HG02798 (cell line): ENCODE data around the gene ANGPTL8.

Experiments used
- ATAC-seq: cut with Tn5 transposase; IDR thresholded peaks from one replicate; pipeline ENCODE4 v1.9.1; 2021; ENCODE audit warnings: mild to moderate bottlenecking; ENCODE audit not compliant: unreplicated experiment, poor library complexity

Gene ANGPTL8

DNA sequence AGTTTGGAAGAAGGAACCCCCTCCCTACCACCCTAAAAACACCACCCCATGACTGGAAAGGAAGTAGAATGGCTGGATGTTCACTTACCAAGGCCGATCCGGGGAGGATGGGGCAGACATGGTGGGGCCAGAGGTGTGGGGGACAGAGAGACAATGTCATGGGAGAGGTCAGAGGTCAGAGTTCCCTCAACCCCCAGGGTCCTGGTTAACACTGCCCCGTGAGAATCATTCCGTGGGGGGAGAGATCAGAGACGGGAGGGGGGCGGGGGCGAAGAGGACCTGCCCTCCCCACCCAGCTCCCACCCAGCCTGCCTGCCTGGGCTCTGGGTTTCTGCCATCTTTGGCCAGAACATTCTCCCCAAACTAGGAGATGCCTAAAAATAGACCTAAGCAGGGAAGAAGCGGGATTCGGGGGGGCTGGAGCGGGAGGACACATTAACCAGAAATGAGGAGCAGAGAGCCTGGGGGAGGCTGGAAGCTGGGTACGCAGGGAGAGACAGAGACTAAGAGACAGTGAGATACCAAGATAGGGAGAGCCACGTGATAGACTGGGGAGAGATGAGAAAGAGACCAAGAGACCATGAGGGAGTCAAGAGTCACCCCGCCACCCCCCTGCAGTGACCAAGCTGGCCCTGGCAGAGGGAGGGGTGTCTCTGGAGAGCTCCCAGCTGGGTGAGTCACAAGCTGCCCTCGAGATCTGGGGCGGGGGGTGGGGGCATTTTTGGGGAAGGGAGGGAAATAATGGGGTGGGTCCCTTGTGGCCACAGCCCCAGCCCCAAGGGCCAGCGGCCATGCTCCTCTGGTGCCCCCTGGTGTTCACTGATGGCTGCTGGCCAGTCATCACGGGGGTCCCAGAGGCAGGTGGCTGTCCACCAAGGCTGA, 36.0 kb upstream of the ANGPTL8 start:
- no peak for ATAC-seq

DNA sequence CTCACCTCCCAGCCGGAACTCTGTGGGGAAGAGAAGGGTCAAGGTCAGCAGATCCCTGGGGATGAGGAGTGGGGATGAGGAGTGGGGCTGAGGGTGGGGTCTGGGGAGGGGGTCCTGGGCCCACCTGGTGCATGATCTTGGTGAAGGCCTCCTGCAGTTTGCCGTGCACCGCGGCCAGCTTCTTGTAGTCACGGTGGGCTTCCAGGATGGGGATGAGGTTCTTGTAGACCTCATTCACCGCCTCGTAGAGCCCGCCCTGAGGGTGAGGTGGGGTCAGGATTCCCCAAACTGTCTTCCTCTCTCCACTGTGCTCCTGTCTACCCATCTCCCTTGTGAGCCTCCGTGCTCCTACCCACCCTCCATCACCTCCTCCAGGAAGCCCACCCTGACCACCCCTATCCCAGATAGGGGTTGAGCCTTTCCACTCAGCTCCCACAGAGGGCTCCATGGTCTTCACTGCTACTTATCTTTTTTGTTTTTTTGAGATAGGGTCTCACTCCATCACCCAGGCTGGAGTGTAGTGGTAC, 35.3 kb upstream of the ANGPTL8 start:
- ATAC-seq = no peak

DNA sequence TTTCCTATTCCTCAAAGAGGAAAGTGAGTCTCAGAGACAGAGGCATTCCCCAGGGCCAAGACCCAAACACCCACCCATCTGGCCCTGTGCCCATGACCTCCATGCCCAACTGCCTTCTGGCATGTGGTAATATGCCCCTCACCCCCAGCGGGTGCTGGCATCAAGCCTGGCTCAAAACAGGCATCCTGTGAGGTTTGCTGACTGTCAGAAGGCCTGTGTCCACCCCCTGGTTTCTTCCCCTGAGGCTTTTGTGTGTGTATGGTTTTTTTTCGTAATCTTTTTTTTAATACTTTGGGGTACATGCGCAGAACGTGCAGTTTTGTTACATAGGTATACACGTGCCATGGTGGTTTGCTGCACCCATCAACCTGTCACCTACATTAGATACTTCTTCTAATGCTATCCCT, 34.5 kb upstream of the ANGPTL8 start:
- ATAC-seq = no peak

DNA sequence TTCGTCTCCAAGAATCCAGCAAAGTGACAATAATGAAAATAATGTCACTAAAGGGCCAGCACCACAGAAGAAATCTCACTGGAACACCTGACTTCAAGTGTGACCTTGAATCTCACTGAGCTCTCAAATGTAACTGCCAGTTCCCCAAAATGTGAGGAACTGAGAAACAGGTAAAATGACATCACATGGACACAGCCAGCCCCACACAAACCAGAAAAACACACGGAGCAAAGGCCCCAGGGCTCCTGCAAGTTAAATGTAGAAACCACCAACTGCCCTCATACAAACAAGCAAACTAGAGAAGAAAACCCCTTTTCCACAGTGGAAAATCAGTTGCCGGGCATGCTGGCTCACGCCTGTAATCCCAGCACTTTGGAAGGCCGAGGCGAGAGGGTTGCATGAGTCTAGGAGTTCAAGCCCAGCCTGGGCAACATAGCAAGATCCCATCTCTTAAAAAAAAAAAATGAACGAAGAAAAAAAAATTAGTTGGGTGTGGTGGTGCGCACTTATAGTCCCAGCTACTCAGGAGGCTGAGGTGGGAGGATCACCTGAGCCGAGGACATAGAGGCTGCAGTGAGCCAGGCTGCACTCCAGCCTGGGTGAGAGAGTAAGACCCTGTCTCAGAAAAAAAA, 33.4 kb upstream of the ANGPTL8 start:
- ATAC-seq = no peak

DNA sequence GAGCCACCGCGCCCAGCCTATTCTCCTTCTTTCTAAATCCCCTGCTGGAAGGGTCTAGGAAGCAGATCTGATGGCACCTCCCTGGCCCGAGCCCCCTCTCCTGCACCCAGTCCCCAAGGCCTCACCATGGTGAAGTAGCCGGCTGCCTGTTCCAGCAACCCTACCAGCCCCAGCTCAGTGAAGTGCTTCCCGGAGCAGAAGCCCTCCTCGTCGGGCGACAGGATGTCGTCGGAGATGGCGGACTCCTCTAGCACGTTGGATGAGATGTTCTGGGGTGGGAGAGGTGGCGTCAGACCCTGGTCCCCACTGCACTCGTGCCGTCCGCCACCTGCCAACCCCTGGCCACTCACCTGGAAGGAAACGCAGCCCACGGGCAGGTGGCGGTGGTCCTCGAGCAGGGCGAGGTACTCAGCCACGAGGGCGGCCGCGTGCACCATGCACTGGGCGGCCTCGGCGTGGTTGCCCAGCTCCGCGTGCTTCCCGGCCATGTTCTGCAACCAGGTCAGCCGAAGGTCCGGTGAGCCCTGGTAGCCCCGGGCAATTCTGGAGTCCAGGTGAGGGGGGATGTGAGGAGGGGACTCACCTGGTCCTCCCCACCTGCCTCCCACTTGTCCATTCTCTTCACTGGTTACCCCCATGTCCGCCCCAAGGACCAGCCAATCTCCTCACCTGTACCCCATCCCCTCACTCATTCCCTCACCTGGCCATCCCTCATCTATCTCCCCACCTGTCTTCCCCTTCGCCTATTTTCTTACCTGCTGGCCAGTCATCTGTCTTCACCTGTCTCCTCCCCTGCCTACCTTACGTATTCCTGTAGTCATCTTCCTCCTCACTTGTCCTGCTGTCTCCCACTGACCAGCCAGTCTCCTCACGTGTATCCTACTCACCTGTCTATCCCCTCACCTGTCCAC, 30.6 kb upstream of the ANGPTL8 start:
- ATAC-seq = no peak

DNA sequence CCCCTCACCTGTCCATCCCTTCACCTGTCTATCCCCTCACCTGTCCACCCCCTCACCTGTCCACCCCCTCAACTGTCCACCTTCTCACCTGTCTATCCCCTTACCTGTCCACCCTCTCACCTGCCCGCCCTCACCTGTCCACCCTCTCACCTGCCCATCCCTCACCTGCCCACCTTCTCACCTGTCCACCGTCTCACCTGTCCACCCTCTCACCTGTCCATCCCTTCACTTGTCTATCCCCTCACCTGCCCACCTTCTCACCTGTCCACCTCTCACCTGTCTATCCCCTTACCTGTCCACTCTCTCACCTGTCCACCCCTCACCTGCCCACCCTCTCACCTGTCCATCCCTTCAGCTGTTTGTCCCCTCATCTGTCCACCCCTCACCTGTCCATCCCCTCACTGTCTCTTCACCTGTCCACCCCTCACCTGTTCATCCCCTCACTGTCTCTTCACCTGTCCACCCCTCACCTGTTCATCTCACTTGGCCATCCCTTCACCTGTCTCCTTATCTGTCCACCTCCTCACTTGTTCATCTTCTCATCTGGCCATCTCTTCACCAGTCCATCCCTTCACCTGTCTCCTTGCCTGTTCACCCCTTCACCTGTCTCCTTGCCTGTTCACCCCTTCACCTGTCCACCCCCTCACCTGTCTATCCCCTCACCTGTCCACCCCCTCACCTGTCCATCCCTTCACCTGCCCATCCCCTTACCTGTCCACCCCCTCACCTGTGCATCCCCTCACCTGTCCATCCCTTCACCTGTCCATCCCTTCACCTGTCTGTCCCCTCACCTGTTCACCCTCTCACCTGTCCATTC, 29.4 kb upstream of the ANGPTL8 start:
- no peak for ATAC-seq

DNA sequence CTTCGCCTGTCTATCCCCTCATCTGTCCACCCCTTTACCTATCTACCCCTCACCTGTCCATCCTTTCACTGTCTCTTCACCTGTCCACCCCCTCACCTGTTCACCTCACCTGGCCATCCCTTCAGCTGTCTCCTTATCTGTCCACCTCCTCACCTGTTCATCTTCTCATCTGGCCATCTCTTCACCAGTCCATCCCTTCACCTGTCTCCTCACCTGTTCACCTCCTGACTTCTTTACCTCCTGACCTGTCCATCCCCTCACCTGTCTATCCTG, 28.8 kb upstream of the ANGPTL8 start:
- ATAC-seq = no peak

DNA sequence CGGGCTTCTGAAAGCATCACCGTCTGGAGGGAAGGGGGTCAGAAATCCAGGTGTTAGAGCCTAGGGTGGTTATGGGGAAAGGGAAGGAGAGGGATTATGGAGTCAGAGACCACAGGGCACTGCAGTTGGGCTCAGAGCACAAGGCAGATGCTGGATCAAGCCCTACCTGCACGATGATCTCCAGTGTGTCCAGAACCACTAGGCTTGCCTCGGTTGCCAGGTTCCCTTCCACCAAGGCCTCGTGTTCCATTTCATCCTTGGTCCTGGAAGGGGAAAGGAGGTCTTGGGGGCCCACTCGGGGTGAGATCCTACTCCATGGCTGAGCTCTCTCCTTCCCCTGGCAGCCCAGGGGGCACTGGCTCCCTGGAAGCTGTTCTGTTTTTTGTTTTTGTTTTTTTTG, 25.0 kb upstream of the ANGPTL8 start:
- no peak for ATAC-seq

DNA sequence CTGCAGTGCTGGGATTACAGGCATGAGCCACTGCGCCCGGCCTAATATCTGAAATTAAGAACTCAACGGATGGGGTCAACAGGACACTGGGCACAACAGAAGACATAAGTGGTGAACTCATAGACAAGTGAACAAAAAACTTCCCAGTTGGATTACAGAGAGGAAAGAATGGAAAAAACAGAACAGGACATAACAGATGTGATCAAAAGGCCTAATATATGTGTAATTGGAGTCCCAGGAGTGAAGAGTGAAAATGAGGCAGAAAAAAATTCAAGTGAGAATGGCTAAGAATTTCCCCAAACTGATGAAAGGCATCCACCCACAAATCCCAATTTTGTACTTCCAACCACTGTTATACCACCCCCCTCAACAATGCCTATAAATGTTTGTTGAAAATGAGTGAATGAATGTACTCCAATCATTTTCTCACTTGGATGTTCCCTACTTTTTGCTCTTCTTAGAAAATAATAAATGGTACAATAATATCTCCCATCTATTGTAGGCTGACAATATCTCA, 18.3 kb upstream of the ANGPTL8 start:
- no peak for ATAC-seq

DNA sequence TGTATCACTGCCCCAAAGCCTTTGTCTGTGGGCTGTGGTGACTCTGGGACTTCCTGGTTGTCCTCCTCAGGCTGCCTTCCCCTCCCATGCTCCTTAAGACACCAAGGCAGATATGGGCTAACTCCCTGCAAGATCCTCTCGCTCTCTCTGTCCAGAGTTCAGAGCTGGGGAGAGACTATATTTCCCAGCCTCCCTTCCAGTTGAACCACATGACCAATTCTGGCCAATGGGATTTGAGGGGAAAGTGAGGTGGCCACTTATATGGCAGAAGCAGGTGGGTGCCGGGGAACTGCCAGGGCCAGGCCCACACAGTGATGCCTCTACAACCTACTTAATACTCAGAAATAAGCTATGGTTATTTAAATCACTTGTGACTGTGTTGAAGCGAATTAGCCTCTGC, 16.2 kb upstream of the ANGPTL8 start:
- no peak for ATAC-seq

DNA sequence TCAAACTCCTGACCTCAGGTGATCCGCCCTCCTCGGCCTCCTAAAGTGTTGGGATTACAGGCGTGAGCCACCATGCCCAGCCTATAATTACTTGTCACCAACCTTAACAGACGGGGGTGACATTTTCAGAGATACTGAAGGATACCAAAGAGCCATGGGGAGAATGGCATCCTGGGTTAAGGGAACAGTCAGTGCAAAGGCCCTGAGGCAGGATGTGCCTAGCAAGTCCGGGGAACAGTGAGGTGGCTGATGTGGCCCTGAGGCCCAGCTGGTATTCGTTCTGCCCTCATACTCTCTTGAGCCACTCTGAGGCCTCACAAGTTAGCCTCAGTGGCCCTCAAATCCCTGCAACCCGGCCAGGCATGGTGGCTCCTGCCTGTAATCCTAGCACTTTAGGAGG, 15.0 kb upstream of the ANGPTL8 start:
- ATAC-seq = no peak

DNA sequence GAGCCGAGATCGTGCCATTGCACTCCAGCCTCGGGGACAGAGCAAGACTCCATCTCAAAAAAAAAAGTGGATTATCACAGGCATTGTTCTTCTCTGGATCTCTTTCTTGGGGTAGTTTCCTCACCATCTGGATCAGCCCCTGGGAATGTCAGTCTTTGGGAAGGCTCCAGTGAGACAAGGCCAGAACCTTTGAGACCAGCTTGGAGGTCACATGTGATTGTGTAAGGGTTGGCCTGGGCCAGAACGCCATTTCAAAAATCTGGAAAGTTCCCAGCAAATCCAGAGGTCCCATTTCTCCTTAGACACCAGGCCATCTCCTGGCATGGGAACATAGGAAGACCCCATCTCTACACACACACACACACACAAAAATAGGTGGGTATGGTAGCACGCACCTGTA, 14.2 kb upstream of the ANGPTL8 start:
- ATAC-seq = no peak

DNA sequence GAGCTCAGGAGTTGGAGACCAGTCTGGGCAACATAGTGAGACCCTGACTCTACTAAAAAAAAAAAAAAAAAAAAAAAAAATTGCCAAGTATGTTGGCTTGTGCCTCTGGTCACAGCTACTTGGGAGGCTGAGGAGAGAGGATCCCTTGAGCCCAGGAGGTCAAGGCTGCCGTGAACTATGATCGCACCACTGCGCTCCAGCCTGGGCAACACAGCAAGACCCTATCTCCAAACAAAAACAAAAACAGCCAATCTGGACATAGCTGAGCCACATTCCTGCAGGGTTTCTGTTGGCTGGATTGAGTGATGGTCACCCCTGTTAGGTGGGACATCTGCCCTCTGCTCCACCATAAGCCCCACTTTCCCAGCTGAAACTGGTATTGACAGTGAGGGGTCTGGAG, 13.6 kb upstream of the ANGPTL8 start:
- ATAC-seq = no peak

DNA sequence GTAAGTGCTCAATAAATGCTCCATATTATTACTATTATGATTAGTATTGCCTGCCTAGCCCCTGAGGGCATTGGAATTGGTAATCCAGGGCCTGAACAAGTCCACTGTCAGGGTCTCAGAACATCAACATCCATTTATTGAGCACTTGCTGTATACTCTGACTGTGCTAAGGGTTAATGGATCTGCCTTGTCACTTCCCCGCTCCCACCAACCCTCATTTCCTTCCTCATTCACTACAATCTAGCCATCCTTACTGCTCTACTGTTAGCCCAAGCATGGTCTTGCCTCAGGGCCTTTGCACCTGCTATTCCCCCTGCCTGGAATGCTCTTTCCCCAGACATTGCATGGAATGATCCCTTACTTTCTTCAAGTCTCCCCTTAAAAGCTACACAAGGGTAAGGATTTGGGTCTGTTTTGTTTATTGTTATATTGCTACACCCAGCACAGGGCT, 12.7 kb upstream of the ANGPTL8 start:
- no peak for ATAC-seq

DNA sequence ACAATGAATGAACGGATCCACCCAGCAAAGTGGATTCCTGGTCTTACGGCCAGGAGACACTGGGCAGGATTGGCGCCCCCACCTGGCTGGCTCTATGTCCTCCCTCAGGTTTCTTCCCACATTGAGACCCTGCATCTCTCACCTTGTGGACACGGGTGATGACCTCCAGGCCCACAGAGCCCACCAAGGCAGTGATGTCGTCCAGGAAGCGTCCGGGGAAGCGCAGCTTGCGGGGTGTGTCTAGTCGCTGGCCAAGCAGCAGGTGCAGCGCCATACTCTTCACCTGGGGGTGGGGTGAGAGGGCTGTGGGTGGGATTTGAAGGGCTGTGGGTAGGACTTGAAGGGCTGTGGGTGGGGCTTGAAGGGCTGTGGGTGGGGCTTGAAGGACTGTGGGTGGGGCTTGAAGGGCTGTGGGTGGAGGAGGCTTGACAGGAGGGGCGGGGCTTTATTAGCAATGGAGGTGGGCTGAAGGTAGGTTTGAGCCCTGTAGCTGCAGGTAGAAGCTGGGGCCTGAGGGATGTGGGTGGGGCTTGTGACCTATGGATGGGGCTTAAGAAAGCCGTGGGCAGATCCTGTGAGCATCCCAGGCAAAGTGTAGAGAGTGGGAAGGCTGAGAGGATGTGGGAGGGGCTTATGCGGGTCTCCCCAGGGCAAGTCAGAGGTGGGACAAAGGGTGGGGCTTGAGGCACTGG, 12.1 kb upstream of the ANGPTL8 start:
- ATAC-seq = no peak

DNA sequence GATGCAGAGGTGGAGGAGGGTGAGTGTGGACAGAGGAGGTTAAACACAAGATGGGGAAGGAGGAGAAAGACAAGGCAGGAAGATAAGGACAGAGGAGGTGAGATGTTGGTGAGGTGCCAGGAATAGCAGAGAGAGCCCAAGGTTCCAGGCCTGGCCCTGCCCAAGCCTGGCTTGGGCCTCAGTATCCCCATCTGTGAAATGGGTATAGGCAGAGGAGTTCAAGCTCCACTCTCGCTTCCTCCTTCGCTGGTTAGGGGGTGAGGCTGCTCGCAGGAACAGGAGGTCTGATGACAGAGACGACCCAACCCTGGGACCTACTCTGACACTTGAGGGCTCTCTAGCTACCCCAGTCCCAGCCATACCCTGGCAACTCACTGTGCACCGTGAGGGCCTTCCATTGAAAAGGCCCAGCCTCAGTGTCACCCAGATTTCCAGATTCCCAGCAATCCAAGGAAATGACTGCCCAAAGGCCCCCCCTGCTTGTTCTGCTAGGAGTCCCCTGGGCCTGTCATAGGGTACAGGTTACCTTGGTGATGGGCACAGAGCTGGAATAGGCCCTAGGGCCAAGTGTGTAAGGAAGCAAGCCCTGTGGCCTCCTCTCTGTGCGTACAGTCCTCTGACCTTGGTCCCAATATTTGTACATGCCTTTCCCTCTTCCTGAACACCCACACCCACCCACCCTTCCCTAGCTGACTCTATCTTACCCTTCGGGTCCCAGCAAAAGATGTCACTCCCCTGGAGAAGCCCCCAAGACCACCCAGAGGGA, 8.6 kb upstream of the ANGPTL8 start:
- no peak for ATAC-seq

DNA sequence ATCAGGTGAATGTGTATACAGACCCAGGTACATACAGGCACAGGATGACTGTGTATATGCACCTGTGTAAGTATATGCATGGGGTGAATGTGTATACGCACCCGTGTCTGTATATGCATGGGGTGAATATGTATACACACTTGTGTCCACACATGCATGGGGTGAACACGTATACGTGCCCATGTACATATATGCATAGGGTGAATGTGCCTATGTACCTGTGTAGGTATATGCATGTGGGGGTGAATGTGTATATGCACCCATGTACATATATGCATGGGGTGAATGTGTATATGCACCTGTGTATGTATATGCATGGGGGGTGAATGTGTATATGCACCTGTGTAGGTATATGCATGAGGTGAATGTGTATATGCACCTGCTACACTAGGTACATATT, 6.9 kb upstream of the ANGPTL8 start:
- ATAC-seq = no peak

DNA sequence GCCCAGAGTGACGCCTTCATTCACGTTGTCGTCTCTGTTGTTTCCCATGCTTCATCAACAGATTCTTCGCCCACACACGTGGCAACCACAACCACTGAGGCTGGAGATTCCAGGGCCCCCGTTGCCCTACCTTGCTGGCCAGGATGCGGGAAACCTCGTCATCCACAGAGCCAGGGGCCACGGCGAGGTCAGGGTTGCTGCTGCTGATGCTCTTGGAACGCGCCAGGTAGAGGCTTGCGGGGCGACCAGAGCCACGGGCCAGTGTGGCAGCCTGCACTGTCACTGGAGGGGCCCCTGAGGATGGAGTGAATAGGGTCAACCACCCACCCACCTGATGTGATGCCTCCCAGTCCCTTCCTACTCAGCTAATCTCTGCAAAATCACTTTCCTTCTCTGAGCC, 6.3 kb upstream of the ANGPTL8 start:
- no peak for ATAC-seq
